WTC11 (cell line): ENCODE results near the gene TRPC1. TPM values are rescaled to one million over a fixed set of nuclear protein-coding genes. Genes with fewer than 3 reads are reported as not detected.

Experiments
- ATAC-seq: fragments of 200-7000 bp; cut with Tn5 transposase; 2 replicates; pipeline ENCODE4 v1.10.0; 2021; ENCODE audit warnings: mild to moderate bottlenecking, moderate library complexity
- CTCF ChIA-PET: fragments of 300-600 bp; sonication (Branson Sonifier 250); formaldehyde crosslinking; loops from one replicate; lab custom pipeline; 2021; ENCODE audit warnings: antibody characterized with exemption; lab: Charles Lee
- POLR2A ChIA-PET: fragments of 350-600 bp; sonication (Branson Sonifier 250); formaldehyde crosslinking; loops from one replicate; lab custom pipeline; 2021; ENCODE audit warnings: antibody characterized with exemption; lab: Charles Lee
- DNase-seq: peaks from one replicate; pipeline ENCODE4 v3.0.0; 2021; ENCODE audit warnings: low spot score
- H3K27ac Mint-ChIP-seq: 2 replicates; pipeline ENCODE4 v1.8.0; 2021; ENCODE audit warnings: mixed read lengths
- H3K27me3 Mint-ChIP-seq: 2 replicates; pipeline ENCODE4 v1.8.0; 2021; ENCODE audit warnings: low read depth, mild to moderate bottlenecking, moderate library complexity, mixed read lengths
- H3K36me3 Mint-ChIP-seq: 2 replicates; pipeline ENCODE4 v1.8.0; 2021; ENCODE audit warnings: mixed read lengths
- H3K4me1 Mint-ChIP-seq: 2 replicates; pipeline ENCODE4 v1.8.0; 2022; ENCODE audit warnings: mixed read lengths
- H3K4me3 Mint-ChIP-seq: 2 replicates; pipeline ENCODE4 v1.8.0; 2021; ENCODE audit warnings: mild to moderate bottlenecking, moderate library complexity, mixed read lengths
- H3K9me3 Mint-ChIP-seq: 2 replicates; pipeline ENCODE4 v1.8.0; 2021; ENCODE audit warnings: mixed read lengths
- ARID4B ChIP-seq: sonication (generic); formaldehyde crosslinking; IDR thresholded peaks from 2 replicates; pipeline ENCODE4 v1.8.0; 2023; ENCODE audit warnings: missing genetic modification reagents, mild to moderate bottlenecking, borderline replicate concordance
- E2F1 ChIP-seq: sonication (generic); formaldehyde crosslinking; IDR thresholded peaks from 2 replicates; pipeline ENCODE4 v1.8.0; 2022; ENCODE audit warnings: mild to moderate bottlenecking, missing genetic modification reagents
- FOXP4 ChIP-seq: sonication (generic); formaldehyde crosslinking; IDR thresholded peaks from 2 replicates; pipeline ENCODE4 v1.8.0; 2022; ENCODE audit warnings: mild to moderate bottlenecking, missing genetic modification reagents
- NFE2L1 ChIP-seq: sonication (generic); formaldehyde crosslinking; IDR thresholded peaks from 2 replicates; pipeline ENCODE4 v1.8.1; 2023; ENCODE audit warnings: missing genetic modification reagents
- PRRX2 ChIP-seq: fragments of 250-450 bp; sonication (Bioruptor Pico); IDR thresholded peaks from 2 replicates; pipeline ENCODE4 v1.8.0; 2021; ENCODE audit warnings: mild to moderate bottlenecking
- SMAD3 ChIP-seq: sonication (generic); formaldehyde crosslinking; IDR thresholded peaks from 2 replicates; pipeline ENCODE4 v1.8.0; 2022; ENCODE audit warnings: missing genetic modification reagents, mild to moderate bottlenecking, borderline replicate concordance
- SMAD4 ChIP-seq: sonication (generic); formaldehyde crosslinking; IDR thresholded peaks from 2 replicates; pipeline ENCODE4 v1.8.0; 2022; ENCODE audit warnings: mild to moderate bottlenecking, missing genetic modification reagents
- ZBTB21 ChIP-seq: sonication (generic); formaldehyde crosslinking; IDR thresholded peaks from 2 replicates; pipeline ENCODE4 v1.8.1; 2023; ENCODE audit warnings: mild to moderate bottlenecking, missing genetic modification reagents, borderline replicate concordance
- ZNF138 ChIP-seq: sonication (generic); formaldehyde crosslinking; conservative IDR thresholded peaks from 2 replicates; pipeline ENCODE4 v1.8.1; 2022; ENCODE audit warnings: mild to moderate bottlenecking, moderate library complexity, missing genetic modification reagents
- ZNF219 ChIP-seq: sonication (generic); formaldehyde crosslinking; IDR thresholded peaks from 2 replicates; pipeline ENCODE4 v1.8.0; 2023; ENCODE audit warnings: missing genetic modification reagents, mild to moderate bottlenecking, borderline replicate concordance
- ZNF263 ChIP-seq: sonication (generic); formaldehyde crosslinking; IDR thresholded peaks from 2 replicates; pipeline ENCODE4 v1.8.1; 2022; ENCODE audit warnings: low read depth, mild to moderate bottlenecking, moderate library complexity, missing genetic modification reagents
- ZNF317 ChIP-seq: sonication (generic); formaldehyde crosslinking; IDR thresholded peaks from 2 replicates; pipeline ENCODE4 v1.8.1; 2023; ENCODE audit warnings: low read depth, mild to moderate bottlenecking, moderate library complexity, missing genetic modification reagents, borderline replicate concordance
- ZNF532 ChIP-seq: fragments of 250-450 bp; sonication (Bioruptor Pico); IDR thresholded peaks from 2 replicates; pipeline ENCODE4 v1.9.0; 2021; ENCODE audit warnings: mild to moderate bottlenecking, borderline replicate concordance
- total RNA-seq: library from RNA; stranded (reverse); gene quantifications from 3 replicates; pipeline ENCODE4 v1.2.3, GENCODE V29; 2021
- TF ChIP-seq, protein P1 (sequence below): sonication (generic); formaldehyde crosslinking; IDR thresholded peaks from 2 replicates; pipeline ENCODE4 v1.8.1; 2023; ENCODE audit warnings: mild to moderate bottlenecking, moderate library complexity, missing genetic modification reagents
- TF ChIP-seq, protein P2 (sequence below): sonication (generic); formaldehyde crosslinking; IDR thresholded peaks from 2 replicates; pipeline ENCODE4 v1.8.1; 2023; ENCODE audit warnings: mild to moderate bottlenecking, missing genetic modification reagents
- TF ChIP-seq, protein P3 (sequence below): fragments of 200-600 bp; IDR thresholded peaks from 2 replicates; pipeline ENCODE4 v1.8.0; 2022; ENCODE audit warnings: antibody characterized with exemption
- TF ChIP-seq, protein P4 (sequence below): sonication (generic); formaldehyde crosslinking; IDR thresholded peaks from 2 replicates; pipeline ENCODE4 v1.8.1; 2022; ENCODE audit warnings: mild to moderate bottlenecking, moderate library complexity, missing genetic modification reagents
- TF ChIP-seq, protein P5 (sequence below): fragments of 250-450 bp; sonication (Bioruptor Pico); IDR thresholded peaks from 2 replicates; pipeline ENCODE4 v1.9.0; 2021; ENCODE audit warnings: mild to moderate bottlenecking

The TRPC1 gene
- total RNA-seq, 1 experiment from 2014 or later = 13.8 TPM

GRCh38 chr3:142694225-142694624, 29.6 kb upstream of the TRPC1 start:
- no peak for DNase-seq
- TF ChIP-seq ZBTB21 = no peak
- TF ChIP-seq SMAD4 (CRISPR knock-in tag) = no peak
- TF ChIP-seq, protein P1, sequence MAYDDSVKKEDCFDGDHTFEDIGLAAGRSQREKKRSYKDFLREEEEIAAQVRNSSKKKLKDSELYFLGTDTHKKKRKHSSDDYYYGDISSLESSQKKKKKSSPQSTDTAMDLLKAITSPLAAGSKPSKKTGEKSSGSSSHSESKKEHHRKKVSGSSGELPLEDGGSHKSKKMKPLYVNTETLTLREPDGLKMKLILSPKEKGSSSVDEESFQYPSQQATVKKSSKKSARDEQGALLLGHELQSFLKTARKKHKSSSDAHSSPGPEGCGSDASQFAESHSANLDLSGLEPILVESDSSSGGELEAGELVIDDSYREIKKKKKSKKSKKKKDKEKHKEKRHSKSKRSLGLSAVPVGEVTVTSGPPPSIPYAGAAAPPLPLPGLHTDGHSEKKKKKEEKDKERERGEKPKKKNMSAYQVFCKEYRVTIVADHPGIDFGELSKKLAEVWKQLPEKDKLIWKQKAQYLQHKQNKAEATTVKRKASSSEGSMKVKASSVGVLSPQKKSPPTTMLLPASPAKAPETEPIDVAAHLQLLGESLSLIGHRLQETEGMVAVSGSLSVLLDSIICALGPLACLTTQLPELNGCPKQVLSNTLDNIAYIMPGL = no peak
- no peak for TF ChIP-seq PRRX2 (CRISPR knock-in tag)
- TF ChIP-seq, protein P2, sequence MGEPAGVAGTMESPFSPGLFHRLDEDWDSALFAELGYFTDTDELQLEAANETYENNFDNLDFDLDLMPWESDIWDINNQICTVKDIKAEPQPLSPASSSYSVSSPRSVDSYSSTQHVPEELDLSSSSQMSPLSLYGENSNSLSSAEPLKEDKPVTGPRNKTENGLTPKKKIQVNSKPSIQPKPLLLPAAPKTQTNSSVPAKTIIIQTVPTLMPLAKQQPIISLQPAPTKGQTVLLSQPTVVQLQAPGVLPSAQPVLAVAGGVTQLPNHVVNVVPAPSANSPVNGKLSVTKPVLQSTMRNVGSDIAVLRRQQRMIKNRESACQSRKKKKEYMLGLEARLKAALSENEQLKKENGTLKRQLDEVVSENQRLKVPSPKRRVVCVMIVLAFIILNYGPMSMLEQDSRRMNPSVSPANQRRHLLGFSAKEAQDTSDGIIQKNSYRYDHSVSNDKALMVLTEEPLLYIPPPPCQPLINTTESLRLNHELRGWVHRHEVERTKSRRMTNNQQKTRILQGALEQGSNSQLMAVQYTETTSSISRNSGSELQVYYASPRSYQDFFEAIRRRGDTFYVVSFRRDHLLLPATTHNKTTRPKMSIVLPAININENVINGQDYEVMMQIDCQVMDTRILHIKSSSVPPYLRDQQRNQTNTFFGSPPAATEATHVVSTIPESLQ (CRISPR knock-in tag) = no peak
- TF ChIP-seq FOXP4 = no peak
- TF ChIP-seq ZNF317 = no peak
- no peak for TF ChIP-seq ARID4B (CRISPR knock-in tag)
- no peak for TF ChIP-seq ZNF138 (CRISPR knock-in tag)
- no peak for TF ChIP-seq ZNF219
- TF ChIP-seq NFE2L1 (CRISPR knock-in tag) = no peak
- no peak for TF ChIP-seq E2F1 (CRISPR knock-in tag)
- TF ChIP-seq, protein P3, sequence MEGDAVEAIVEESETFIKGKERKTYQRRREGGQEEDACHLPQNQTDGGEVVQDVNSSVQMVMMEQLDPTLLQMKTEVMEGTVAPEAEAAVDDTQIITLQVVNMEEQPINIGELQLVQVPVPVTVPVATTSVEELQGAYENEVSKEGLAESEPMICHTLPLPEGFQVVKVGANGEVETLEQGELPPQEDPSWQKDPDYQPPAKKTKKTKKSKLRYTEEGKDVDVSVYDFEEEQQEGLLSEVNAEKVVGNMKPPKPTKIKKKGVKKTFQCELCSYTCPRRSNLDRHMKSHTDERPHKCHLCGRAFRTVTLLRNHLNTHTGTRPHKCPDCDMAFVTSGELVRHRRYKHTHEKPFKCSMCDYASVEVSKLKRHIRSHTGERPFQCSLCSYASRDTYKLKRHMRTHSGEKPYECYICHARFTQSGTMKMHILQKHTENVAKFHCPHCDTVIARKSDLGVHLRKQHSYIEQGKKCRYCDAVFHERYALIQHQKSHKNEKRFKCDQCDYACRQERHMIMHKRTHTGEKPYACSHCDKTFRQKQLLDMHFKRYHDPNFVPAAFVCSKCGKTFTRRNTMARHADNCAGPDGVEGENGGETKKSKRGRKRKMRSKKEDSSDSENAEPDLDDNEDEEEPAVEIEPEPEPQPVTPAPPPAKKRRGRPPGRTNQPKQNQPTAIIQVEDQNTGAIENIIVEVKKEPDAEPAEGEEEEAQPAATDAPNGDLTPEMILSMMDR = no peak
- TF ChIP-seq ZNF263 (CRISPR knock-in tag) = no peak
- TF ChIP-seq, protein P4, sequence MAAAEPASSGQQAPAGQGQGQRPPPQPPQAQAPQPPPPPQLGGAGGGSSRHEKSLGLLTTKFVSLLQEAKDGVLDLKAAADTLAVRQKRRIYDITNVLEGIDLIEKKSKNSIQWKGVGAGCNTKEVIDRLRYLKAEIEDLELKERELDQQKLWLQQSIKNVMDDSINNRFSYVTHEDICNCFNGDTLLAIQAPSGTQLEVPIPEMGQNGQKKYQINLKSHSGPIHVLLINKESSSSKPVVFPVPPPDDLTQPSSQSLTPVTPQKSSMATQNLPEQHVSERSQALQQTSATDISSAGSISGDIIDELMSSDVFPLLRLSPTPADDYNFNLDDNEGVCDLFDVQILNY (CRISPR knock-in tag) = no peak
- TF ChIP-seq, protein P5, sequence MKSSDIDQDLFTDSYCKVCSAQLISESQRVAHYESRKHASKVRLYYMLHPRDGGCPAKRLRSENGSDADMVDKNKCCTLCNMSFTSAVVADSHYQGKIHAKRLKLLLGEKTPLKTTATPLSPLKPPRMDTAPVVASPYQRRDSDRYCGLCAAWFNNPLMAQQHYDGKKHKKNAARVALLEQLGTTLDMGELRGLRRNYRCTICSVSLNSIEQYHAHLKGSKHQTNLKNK = no peak
- TF ChIP-seq SMAD3 (CRISPR knock-in tag) = no peak
- no peak for TF ChIP-seq ZNF532 (CRISPR knock-in tag)
- H3K4me3 Mint-ChIP-seq = no peak overlapping the region
- ChIA-PET CTCF (no interaction called here), POLR2A (no interaction called here)
- no peaks in the 10 kb centered on the region for H3K9me3 Mint-ChIP-seq
- no peak for ATAC-seq
- no peak overlapping the region for H3K27ac Mint-ChIP-seq
- H3K4me1 Mint-ChIP-seq = no peaks in the 10 kb centered on the region
- no peaks in the 10 kb centered on the region for H3K27me3 Mint-ChIP-seq
- H3K36me3 Mint-ChIP-seq = no peaks in the 10 kb centered on the region
